Measurements from ENCODE around the gene APOE. TPM values are rescaled to one million over a fixed set of nuclear protein-coding genes. Genes with fewer than 3 reads are reported as not detected.

APOE gene
- total RNA-seq, 1 donor from 2014 or later, result 19.2 TPM

GRCh38 chr19:44954278-44954648 lies 48.7 kb downstream of the APOE start:
- peak overlapping the region; percentile 85 for H3K4me3 ChIP-seq (ENCODE audit: low read depth, low read length)
- TF ChIP-seq, protein P1, sequence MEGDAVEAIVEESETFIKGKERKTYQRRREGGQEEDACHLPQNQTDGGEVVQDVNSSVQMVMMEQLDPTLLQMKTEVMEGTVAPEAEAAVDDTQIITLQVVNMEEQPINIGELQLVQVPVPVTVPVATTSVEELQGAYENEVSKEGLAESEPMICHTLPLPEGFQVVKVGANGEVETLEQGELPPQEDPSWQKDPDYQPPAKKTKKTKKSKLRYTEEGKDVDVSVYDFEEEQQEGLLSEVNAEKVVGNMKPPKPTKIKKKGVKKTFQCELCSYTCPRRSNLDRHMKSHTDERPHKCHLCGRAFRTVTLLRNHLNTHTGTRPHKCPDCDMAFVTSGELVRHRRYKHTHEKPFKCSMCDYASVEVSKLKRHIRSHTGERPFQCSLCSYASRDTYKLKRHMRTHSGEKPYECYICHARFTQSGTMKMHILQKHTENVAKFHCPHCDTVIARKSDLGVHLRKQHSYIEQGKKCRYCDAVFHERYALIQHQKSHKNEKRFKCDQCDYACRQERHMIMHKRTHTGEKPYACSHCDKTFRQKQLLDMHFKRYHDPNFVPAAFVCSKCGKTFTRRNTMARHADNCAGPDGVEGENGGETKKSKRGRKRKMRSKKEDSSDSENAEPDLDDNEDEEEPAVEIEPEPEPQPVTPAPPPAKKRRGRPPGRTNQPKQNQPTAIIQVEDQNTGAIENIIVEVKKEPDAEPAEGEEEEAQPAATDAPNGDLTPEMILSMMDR (IDR thresholded peaks at IDR 0.05; ENCODE audit: insufficient read depth, low read length, severe bottlenecking), result no peak
- H3K27me3 ChIP-seq (ENCODE audit: control insufficient read depth, insufficient read depth, low read length), result no peaks in the 10 kb centered on the region
- DNase-seq (ENCODE audit: low read depth) (no peak), FAIRE-seq (no peak)
- H3K36me3 ChIP-seq (ENCODE audit: control insufficient read depth, insufficient read depth, low read length), result no peaks in the 10 kb centered on the region

DNA sequence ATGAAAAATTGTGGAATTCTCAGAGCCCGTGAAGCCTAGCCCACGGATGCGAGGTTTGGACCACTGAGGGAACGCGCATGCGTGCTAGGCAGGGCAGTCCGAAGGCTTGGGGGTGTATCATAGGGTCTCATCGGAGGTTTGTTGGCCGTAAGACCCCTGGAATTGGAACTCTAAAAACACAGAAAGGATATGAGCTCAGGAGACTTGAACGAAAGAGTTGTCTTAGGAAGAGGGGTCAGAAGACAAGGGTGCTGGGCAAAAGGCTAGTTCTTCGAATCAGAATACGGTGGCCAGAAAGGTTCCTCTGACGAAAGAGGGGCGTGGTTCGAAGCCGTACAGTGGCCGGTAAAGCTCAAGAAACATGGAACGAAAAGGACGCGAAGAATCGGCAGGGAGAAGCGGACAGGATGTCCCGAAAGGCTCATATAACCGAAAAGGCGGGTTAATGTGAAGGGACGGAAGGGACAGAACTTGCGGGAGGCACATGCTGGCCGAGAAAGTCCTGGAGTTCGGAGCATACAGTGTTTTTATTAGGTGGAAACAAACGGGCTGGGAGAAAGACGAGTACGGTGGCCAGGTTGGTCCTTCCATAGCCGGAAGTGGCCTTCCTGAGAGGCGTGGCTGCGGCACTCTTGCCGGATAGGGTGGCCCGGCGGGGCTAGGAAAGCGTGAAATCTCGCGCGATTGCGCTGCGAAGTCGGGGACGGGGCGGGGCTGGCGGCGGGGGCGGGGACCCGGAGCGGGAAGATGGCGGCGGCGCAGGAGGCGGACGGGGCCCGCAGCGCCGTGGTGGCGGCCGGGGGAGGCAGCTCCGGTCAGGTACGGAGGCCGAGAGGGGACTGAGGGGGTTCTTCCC lies 49.3 kb downstream of the APOE start, which contains the start of gene CLPTM1:
TSS of gene CLPTM1 (plus strand) at position 732 of the 856 bp plus-strand sequence. CDS start at position 748, 16 bp downstream.
- no peaks in the 10 kb centered on the region for H3K27me3 ChIP-seq (ENCODE audit: control insufficient read depth, insufficient read depth, low read length)
- no peak for FAIRE-seq
- TF ChIP-seq, protein P1 (IDR thresholded peaks at IDR 0.05; ENCODE audit: insufficient read depth, low read length, severe bottlenecking), result no peak
- DNase-seq (ENCODE audit: low read depth), result peak; percentile 89
- H3K36me3 ChIP-seq (ENCODE audit: control insufficient read depth, insufficient read depth, low read length), result no peaks in the 10 kb centered on the region
- peak within 1 kb of the TSS; percentile 85 for H3K4me3 ChIP-seq (ENCODE audit: low read depth, low read length)

DNA sequence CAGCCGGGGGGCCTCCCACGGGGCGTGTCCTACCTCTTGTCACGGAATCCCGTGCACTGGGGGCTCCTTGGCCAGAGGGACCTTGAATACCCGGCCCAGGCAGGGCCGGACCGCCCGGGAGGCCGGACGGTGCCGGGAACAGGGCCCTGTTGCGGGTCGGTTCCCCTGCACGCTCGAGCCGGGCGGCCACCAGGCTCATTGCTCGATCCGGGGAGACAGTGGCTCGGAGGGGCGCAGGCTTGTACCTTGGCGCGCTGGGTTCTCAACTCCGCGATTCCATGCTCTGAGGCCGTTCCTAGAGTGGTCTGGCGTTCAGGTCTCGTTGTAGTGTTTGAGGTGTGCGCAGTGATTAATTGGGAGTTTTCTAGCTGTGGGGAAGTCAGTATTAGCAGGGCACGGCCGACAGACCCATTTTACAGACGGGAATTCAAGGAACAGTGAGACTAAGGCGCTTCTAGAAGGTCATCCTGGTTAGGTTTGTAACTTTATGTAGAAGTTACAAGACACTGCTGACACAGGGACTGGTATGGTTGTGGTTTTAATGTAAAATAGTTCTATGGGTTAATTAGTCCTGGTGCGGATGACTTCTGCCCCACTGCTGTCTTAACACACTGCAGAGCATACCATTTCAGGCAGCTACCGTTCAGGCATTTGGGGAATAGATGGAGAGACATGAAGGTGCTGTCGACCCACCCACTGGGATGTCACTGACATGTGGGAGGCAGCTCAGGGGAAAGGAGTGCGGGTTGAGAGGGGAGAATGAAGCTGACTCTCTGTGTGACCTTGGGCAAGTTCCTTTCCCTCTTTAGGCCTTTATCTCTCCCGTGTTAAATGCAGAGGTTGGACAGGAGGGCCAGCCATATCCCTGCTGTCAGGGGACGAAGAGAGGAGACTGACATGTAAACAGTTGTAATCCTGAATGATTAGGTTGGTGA lies 50.2 kb downstream of the APOE start:
- TF ChIP-seq, protein P1 (IDR thresholded peaks at IDR 0.05; ENCODE audit: insufficient read depth, low read length, severe bottlenecking), result no peak
- FAIRE-seq, result no peak
- peak; percentile 10 for DNase-seq (ENCODE audit: low read depth)

DNA sequence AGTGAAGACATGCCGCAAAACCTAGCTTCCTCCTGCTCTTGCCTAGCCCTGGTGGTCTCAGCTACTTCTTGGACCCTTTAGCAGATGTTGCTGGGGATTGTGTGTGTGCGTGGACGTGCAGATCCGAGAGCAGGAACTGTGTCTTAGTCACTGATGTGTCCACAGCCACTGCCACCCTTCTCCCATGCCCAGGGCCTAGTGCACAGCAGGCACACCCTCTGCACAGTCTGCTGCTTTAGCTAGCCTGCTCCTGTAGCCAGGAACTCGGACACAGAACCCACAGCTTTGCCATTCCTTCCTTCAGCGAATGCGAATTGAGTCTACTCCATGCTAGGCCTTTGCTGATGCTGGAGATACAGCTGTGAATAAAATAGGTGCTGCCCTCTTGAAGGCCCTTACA lies 51.9 kb downstream of the APOE start:
- FAIRE-seq (no peak), DNase-seq (ENCODE audit: low read depth) (no peak)
- Histone ChIP-seq H3K27me3 (ENCODE audit: control insufficient read depth, insufficient read depth, low read length) (no peaks in the 10 kb centered on the region), H3K4me3 (ENCODE audit: low read depth, low read length) (no peak overlapping the region), H3K36me3 (ENCODE audit: control insufficient read depth, insufficient read depth, low read length) (peaks cover 9% of the 10 kb centered on the region)
- TF ChIP-seq, protein P1 (IDR thresholded peaks at IDR 0.05; ENCODE audit: insufficient read depth, low read length, severe bottlenecking), result no peak

More for the DNA sequence above, 50.2 kb downstream of the APOE start:
- Histone ChIP-seq H3K4me3 (ENCODE audit: low read depth, low read length) (peak overlapping the region; percentile 85), H3K36me3 (ENCODE audit: control insufficient read depth, insufficient read depth, low read length) (peaks cover 2% of the 10 kb centered on the region), H3K27me3 (ENCODE audit: control insufficient read depth, insufficient read depth, low read length) (no peaks in the 10 kb centered on the region)

DNA sequence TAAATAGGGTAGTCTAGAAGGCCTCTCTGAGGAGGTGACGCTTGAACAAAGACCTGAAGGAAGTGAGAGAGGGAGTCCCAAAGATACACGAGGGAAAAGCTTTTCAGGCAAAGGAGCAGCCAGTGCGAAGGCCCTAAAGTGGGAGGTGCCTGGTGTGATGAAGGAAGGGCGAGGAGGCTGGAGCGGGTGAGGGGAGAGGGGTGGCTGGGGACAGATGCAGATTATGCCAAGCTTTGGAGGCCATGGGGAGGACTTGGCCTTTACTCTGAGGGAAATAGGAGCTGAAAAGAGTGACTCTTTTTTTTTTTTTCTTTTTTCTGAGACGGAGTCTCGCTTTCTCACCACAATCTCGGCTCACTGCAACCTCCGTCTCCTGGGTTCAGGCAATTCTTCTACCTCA lies 52.5 kb downstream of the APOE start:
- FAIRE-seq (no peak), DNase-seq (ENCODE audit: low read depth) (no peak)
- Histone ChIP-seq H3K27me3 (ENCODE audit: control insufficient read depth, insufficient read depth, low read length) (no peaks in the 10 kb centered on the region), H3K36me3 (ENCODE audit: control insufficient read depth, insufficient read depth, low read length) (peaks cover 10% of the 10 kb centered on the region), H3K4me3 (ENCODE audit: low read depth, low read length) (no peak overlapping the region)
- TF ChIP-seq, protein P1 (IDR thresholded peaks at IDR 0.05; ENCODE audit: insufficient read depth, low read length, severe bottlenecking), result no peak

Other genes with a start within 250 kb of the APOE start
- 0.53 and 2.7 TPM in 2 replicates for gene CEACAM19, start 234.3 kb upstream of the APOE start, total RNA-seq
- not detected in 2 replicates for gene CEACAM16, start 206.6 kb upstream of the APOE start, total RNA-seq
- gene BCL3, start 157.1 kb upstream of the APOE start, total RNA-seq, result 2.1 and 4.7 TPM in 2 replicates
- 65.0 and 73.7 TPM in 2 replicates for gene CBLC, start 127.9 kb upstream of the APOE start, total RNA-seq
- gene BCAM, start 96.7 kb upstream of the APOE start, total RNA-seq, result 16.6 and 35.8 TPM in 2 replicates
- gene NECTIN2, start 59.5 kb upstream of the APOE start, total RNA-seq, result 30.3 and 66.6 TPM in 2 replicates
- gene TOMM40, start 14.5 kb upstream of the APOE start, total RNA-seq, result 47.6 and 82.9 TPM in 2 replicates
- 0.26 and 0.79 TPM in 2 replicates for gene APOC1, start 8.8 kb downstream of the APOE start, total RNA-seq
- not detected in 2 replicates for gene APOC4, start 36.4 kb downstream of the APOE start, total RNA-seq
- gene APOC2, start 40.3 kb downstream of the APOE start, total RNA-seq, result not detected in 2 replicates
- gene CLPTM1, start 49.6 kb downstream of the APOE start, total RNA-seq, result 17.9 and 24.2 TPM in 2 replicates
- 2.1 and 3.7 TPM in 2 replicates for gene RELB, start 95.7 kb downstream of the APOE start, total RNA-seq
- 12.5 and 19.2 TPM in 2 replicates for gene CLASRP, start 133.2 kb downstream of the APOE start, total RNA-seq
- under 0.01 and 0.51 TPM in 2 replicates for gene ZNF296, start 170.7 kb downstream of the APOE start, total RNA-seq
- 21.3 and 23.2 TPM in 2 replicates for gene GEMIN7, start 173.5 kb downstream of the APOE start, total RNA-seq
- gene PPP1R37, start 187.4 kb downstream of the APOE start, total RNA-seq, result 19.2 and 19.5 TPM in 2 replicates